ENCODE measurements around the gene MISP.

The MISP gene

DNA sequence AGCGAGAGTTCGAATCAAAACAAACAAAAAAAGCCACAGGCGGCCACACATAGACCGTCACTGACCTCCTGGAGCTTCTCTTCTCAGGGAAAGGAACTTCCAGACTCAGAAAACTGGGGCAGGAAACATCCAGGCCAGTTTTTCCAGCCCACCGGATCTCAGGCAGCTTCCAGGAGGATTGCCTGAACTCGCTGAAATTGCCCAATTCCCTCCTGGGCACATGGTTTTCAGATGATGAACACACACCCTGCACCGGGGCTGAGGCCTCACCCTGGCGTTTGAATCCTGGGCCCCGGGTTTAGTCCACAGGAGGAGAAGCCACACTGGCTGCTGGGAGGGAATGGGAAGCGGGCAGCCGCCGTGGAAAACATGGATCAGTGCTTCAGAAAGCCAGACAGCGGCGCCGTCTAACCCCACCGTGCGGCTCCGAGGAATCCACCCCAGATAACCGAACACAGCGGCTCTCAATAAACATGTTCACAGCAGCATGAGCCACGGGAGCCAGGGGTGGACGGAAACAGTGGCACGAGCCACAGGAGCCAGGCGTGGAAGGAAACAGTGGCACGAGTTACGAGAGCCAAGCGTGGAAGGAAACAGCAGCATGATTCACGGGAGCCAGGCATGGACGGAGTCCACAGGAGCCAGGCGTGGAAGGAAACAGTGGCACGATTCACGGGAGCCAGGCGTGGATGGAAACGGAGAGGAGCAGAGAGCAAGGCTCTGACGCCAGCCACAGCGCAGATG, 28.2 kb downstream of the MISP start:
- DNase-seq: peak; percentile 91

DNA sequence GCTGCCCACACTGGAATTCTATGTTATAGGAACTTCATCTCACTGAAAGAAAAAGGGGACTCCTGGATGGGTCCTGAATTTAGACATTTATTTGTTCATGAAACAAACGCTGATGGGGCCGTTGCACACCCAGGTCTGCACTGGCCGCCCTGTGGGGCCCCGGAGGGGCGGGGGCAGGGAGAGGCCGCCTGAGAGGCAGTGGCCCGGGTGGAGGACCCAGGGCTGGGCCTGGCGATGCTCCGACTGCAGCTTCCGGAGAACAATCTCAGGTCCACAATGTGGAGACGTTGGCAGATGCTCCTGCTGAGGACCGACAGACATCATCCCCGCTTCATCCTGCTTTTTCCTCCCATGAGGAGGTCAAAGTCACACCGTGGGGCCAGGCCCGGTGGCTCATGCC, 30.0 kb downstream of the MISP start:
- no peak for DNase-seq

DNA sequence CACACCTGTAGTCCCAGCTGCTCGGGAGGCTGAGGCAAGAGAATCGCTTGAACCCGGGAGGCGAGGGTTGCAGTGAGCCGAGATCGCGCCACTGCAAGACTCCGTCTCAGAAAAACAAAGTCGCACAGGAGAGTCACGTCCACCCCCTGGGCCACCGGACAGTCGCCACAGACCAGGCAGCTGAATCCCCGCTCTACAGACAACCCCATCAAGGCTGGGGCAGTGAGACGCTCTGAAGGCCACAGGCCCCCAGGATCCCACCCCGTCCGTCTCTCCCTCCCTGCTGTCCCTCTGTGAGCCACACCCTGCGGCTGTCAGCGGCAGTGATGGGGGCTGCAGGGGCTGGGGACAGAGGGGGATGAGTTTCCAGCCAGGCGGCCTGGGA, 30.9 kb downstream of the MISP start:
- no peak for DNase-seq

DNA sequence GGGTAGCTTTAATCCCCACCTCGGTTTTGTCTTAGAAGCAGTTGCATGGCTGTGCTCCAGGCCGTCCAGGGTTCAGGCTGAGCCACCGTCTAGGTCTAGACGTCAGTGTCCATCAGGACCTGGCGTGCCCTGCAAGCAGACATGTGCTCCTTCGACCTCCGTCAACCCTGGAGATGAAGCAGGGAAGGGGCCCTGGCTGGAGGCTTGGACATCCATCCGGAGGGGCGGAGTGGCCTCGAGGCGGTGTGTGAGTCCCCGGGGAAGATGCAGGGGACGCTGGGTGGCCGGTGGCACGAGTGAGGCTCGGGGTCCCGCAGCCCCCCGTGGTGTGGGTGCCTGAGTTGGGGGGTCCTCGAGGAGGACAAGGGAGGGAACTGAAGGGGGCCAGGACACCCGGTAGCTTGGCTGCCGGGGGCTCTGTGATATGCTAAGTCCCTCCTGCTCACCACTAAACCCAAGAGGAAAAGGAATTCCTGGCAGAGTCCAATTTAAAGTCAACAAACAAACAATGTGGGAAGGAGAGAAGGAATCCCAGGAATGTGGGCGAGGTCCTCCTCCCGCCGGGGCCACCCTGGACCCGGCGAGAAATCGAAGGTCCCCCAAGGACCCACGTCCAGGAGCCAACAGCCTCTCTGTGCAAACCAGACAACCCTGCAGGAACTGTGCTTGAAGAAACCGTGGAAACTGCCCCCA, 31.4 kb downstream of the MISP start:
- peak; percentile 80 for DNase-seq

DNA sequence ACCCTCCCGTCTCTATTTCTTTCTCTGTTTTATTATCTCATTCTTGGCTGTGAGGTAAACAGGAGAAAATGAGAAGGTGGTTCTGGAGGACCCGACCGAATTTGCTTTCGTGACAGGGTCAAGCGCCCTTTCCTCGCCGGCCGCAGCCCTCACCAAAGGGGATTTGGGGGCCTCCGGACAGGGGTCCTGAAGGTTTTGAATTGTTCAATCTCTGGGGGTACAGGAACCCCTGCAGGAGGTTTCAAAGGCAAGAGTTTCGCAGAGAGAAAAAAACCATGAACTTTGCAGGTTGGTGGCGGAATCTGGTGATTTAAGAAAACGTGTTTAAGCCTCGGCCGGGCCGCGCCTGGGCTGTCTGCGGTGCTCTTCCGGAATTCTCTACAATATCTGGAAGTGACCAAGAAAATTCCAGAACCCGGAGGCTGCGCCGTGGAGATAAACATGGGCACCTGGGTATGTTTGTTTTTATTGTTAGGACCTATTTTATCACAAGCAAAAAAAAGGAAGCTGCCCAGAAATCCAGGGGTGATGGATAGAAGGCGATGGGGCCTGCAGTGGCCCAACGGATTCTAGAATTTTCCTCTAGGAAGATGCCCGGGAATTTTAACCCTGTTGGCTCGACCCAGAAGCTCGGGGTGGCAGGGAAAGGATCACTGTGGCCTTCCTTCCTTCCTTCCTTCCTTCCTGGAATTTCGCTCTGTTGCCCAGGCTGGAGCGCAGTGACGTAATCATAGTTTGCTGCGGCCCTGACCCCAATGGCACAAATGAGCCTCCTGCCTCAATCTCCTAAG, 32.2 kb downstream of the MISP start:
- peak; percentile 46 for DNase-seq

DNA sequence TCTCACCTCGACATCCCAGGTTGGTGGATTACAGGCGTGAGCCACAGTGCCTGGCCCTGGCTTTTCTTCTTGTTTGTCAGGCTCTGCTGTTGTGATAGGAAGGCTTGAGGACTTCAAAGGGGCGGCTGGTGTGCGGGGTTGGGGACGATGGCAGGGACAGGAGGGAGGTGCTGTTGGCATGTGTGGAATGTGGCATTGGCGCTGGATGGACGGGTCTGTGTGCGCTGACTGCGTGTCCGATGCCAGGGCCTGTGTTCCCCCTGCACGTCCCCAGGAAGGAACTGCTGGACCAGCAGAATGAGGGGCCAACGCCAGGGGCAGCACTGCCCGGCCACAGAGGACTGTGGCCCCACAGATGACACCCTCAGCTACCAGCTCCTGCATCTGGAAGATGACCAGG, 33.6 kb downstream of the MISP start:
- DNase-seq: no peak

DNA sequence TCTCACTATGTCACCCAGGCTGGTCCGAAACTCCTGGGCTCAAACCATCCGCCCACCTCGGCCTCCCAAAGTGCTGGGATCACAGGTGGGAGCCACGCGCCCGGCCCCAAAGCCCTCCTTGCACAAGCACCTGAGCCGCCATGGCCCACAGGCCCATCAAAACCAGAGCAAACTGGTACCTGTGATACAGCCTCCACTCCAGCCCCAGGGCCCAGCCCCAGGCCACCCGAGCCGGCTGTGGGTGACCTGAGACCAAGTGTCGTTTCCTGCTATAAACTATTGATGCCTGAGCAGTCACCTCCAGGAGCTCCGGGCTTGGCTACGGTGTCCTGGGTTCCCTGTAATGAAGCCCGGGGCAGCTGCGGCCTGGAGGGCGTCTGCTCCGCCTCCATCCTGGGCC, 36.6 kb downstream of the MISP start:
- no peak for DNase-seq

DNA sequence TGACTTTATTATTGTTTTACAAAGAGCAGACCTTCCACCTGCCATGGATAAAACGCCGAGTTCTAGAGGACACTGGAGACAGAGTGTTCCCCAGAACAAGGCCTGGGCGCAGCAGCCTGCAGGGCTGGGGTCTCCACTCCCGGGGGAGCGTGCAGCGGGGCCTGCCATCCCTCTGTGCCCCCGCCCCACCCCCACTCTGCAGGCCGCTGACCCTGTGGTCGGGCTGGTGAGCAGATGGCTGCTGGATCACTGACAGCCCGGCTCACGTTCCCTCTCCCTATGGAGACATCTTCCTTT, 37.7 kb downstream of the MISP start:
- DNase-seq: no peak

DNA sequence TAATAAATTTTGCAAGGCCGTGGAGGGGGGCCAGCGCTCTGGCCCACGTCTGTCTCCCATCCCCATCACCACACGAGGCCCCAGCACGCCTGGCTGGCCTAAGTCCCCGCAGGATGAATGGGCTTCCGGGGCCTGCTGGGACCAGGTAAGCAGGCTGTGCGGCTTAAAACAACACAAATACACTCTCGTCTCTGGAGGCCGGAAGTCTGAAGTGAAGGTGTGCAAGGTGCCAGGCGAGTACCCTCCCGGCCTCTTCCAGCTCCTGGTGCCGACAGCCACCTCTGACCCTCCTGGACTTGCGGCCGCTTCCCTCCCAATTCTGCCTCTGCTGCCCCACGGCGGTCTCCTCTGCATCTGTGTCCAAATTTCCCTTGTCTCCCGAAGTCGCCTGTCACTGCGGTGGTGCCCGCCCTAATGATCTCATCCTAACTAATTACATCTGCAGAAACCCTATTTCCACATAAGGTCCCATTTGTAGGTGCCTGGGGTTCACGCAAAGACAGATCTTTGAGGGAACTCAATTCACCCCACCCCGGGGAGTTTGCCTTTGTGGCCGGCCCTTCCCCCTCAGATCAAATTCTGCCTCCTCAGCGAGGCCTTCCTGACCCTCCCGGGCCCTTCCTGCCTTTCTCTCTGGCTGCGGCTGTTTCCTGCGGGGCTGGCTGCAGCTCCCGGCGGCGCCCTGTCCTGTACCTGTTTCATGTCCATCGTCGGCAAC, 38.2 kb downstream of the MISP start:
- no peak for DNase-seq

DNA sequence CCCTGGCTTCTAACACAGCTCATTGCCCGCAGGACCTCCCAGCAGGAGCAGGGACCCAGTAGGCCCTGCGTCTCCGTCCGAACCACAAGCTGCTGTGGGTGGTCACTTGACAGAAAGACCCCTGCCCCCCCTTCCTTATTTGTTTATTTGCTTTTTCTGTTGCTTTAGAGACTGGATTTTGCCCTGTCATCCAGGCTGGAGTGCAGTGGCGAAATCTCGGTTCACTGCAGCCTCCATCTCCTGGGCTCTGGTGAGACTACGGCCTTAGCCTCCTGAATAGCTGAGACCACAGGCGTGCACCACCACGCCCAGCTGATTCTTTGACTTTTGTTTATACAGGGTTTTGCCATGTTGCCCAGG, 38.8 kb downstream of the MISP start:
- no peak for DNase-seq

DNA sequence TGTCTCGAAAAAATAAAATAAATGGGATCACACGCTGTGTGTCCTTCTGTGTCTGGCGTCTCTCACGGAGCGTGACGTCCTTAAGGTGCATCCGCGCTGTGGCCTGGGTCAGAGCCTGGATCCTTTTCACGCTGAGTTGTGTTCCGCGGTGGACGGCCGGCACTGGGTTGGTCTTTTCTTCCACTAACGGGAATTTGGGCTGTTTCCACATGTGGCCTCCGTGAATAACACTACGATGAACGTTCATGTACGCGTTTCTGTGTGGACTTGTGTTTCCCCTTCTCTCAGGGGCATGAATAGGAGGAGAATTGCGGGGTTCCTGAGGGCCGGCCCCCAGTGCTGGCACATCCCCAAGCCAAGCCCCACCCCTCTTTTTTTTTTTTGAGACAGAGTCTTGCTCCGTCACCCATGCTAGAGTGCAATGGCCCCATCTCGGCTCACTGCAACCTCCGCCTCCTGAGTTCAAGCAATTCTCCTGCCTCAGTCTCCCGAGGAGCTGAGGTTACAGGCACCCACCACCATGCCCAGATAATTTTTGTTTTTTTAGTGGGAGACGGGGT, 40.2 kb downstream of the MISP start:
- no peak for DNase-seq

DNA sequence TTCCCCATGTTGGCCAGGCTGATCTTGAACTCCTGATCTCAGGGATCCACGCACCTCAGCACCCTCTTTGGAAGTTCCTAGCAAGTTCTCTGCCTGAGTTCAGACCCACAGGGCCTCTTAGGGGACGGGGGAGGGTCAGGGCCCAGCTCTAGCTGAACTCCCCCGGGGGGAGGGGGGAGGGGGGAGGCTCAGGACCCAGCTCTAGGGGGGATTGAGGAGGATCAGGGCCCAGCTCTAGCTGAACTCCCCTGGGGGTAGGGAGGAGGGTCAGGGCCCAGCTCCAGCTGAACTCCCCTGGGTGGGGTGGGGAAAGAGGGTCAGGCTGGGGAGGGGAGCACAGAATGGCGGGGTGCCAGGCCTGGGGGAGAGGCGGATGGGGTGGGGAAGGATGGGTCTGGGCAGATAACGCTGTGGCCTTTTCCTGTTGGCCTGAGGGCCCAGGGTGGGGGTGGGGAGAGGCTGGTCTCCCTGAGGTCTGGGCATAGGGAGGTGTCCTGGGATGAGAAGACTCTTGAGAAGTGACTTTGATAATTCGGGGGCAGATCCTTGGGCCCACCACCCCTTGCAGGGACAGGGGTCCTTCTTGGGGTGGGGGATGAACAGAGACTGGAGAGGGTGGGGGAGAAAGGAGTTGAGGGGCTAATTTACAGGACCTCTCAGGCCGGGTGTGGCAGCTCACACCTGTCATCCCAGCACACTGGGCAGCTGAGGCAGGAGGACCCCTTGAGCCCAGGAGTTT, 40.8 kb downstream of the MISP start:
- no peak for DNase-seq

DNA sequence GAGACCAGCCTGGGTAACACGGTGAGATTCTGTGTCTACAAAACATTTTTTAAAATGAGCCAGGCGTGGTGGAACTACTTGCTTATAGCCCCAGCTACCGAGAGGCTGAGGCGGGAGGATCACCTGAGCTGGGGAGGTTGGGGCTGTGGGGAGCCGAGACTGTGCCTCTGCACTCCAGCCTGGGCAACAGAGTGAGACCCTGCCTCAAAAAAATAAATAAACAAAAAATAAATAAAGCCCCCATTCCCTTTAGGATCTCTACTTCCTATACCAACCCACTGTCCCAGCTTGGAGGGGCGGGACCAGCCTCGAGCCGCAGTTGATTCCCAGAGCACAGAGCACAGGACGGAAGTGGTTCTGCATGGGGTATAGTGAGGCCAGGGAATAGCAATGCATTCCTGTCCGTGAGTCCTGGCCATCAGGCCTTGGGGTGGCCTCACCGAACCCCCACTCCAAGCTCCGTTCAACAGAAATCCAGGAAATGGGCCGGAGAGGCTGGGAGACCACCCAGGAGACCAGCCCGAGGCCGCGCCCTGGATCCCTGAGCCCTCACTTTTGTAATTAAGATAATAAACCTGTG, 41.5 kb downstream of the MISP start:
- DNase-seq: no peak

DNA sequence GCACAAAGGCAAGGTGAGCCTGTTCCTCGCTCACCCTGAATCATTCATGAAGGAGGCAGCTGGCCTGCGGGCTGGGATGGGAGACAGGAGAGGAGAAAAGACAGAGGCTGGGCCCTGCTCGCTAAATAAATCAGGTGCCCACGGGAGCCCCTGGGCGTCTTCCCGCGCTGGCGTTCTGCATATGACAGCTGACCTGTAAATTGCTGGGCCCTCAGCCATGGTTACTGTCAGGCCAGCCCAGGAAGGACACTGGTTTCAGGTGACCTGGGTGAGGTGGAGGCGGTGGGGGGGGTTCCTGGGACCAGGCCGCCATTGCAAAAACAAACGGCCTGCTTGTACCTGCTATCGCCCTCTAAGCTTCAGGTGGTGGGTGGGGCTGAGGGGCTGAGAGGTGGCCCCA, 42.9 kb downstream of the MISP start:
- no peak for DNase-seq

DNA sequence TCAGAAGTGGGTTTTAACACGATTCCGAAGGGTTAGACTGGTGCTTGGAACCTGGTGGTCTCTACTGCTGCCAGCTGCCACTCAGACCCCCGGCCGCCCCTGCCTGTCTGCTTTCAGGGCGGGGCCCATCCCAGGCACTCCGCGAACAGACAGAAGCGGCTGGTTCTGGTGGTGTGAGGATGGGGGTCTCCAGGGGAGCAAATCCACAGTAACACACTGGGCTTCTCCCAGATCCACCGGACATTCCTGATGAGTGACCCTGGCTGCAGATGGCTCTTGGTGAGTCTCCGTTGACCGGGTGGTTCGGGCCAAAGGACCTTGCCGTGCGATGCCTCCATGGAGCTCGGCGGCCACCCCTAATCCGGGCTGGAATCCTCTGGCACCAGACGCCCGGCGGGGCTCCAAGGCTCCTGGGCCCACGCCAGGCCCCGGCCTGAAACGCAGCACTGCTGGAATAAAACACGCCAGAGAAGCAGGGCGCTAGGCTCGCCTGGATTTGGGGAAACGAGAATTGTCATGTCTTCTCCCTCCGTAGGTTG, 44.2 kb downstream of the MISP start:
- DNase-seq: no peak

DNA sequence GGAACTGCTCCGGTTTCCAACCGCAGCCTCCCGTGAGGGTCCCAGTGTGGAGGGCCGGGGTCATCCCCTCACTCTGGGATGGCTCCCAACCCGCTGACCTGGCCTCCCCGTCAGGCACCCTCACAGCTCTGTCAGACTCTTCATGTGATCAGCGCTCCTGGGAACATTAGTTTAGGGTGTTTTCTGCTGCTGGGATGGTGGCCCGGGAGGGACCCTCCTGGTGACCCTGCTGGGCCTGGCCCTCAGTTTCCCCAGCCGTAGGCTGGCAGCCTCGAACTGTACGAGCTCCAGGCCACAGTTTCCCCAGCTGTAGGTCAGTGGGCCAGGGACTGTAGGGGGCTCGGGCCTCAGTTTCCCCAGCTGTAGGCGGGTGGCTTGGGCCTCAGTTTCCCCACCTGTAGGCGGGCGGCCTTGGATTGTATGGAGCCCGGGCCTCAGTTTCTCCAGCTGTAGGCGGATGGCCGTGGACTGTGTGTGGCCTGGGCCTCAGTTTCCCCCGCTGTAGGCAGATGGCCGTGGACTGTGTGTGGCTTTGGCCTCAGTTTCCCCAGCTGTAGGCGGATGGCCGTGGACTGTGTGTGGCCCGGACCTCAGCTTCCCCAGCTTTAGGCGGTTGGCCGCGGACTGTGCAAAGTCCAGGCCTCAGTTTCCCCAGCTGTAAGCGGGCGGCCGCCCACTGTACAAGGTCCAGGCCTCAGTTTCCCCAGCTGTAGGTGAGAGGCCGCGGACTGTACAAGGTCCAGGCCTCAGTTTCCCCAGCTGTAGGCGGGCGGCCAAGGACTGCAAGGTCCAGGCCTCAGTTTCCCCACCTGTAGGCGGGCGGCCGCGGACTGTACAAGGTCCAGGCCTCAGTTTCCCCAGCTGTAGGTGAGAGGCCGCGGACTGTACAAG, 45.0 kb downstream of the MISP start:
- DNase-seq: no peak

DNA sequence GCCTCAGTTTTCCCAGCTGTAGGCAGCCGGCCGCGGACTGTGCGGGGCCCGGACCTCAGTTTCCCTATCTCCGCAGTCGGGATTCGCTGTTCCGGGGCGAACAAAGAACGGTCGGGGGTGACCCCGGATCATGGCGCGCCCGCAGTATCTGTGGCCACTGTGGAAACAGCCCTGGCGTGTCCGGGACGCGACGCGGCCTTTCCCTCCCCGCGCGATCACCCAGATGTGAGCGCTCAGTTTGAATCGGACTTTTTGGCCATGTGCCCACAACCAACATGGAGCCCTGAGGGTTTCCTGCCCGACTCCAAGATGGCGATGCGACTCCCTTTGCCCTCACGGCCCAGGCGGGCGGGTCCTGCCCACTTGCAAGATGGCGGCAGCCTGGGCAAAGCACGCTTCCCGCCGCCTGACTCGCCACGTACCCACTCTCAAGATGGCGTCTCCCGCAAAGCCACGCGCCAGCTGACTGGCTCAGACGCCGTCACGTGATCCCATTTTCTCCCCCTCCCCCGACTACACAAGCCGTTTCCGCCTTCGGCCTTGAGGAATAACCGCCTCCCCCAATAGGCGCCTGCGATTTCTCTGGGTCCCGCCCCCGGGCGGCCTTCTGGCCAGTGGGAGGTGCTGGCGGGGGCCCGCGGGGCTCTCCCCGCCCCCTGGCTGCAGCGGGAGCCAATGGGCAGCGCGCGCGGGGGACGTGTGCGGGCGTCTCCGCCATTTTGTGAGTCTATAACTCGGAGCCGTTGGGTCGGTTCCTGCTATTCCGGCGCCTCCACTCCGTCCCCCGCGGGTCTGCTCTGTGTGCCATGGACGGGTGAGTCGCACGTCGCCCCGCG, 46.0 kb downstream of the MISP start, which contains the start of gene PTBP1:
Gene PTBP1, plus strand, starts transcription at position 761 of the 836 bp plus-strand sequence. Its CDS starts 46 bp downstream, at position 807.
- DNase-seq: peak; percentile 100

DNA sequence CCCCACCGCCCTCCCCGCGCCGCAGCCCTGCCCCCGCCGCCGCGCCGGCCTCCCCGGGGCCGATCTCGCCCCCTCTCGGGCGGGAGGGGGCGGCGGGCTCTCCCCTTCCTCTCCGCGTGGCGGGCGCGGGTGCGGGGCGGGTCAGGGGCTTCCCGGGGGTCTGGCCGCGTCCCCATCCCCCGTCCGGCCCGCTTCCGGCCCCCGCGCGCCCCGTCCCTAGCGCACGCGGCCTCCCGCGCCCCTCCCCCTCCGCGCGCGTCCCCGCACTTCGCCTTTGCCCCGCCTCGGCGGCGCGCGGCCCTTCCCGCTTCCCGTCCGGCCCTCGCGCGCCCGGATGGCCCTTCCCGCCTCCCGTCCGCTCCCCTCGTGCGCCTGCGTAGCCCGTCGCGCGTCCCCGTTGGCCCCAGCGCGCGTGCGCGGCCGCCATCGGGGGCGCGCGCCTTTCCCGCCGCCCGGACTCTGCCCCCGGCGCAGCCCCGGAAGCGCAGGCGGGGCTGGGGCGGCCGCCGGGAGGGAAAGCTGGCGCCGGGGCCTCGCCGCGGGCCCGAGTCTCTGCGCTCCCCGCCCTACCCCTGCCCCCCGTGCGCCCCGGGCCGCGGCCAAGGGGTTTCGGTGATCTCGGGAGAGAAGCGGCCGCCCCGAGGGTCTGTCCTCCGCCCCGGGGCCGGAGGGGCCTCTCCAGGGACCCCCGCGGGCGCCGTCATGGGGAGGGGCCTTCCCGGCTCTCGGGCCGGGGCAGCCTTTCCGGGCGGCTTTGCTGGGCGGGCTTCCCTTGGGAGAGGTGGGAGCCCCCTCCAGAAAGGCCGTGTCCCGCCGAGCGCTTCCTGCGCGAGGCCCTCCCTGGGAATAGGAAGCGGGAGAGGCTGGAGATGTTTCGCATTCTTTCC, 46.9 kb downstream of the MISP start:
- peak; percentile 37 for DNase-seq

All from kidney glomerular epithelial cell (primary cell).